HK-2 (cell line): Measurements from ENCODE around the gene CNTN5.

Experiments
- DNase-seq: peaks from one replicate; pipeline ENCODE4 v3.0.0-alpha.2; 2018; ENCODE audit not compliant: unreplicated experiment

Gene CNTN5

GRCh38 chr11:100316952-100317351 lies 1296.2 kb downstream of the CNTN5 start:
- DNase-seq = no peak

- no peak for DNase-seq
These were observed 1298.9 kb downstream of the CNTN5 start for GRCh38 chr11:100319691-100320090.

GRCh38 chr11:100328626-100329340 lies 1308.0 kb downstream of the CNTN5 start:
- DNase-seq = peak; percentile 5

GRCh38 chr11:100329352-100329751 lies 1308.6 kb downstream of the CNTN5 start:
- no peak for DNase-seq

- DNase-seq = no peak
These were observed 1316.1 kb downstream of the CNTN5 start for GRCh38 chr11:100336873-100337272.

GRCh38 chr11:100338144-100338840 lies 1317.5 kb downstream of the CNTN5 start:
- DNase-seq = no peak

- no peak for DNase-seq
These were observed 1319.9 kb downstream of the CNTN5 start for GRCh38 chr11:100340466-100341319.

- no peak for DNase-seq
These were observed 1332.3 kb downstream of the CNTN5 start for GRCh38 chr11:100353083-100353482.

- no peak for DNase-seq
These were observed 1334.0 kb downstream of the CNTN5 start for GRCh38 chr11:100354736-100355135.

- no peak for DNase-seq
These were observed 1335.3 kb downstream of the CNTN5 start for GRCh38 chr11:100356035-100356434.

- no peak for DNase-seq
These were observed 1338.5 kb downstream of the CNTN5 start for GRCh38 chr11:100359281-100359680.

GRCh38 chr11:100367892-100368291 lies 1347.1 kb downstream of the CNTN5 start:
- no peak for DNase-seq

GRCh38 chr11:100383357-100383865 lies 1362.7 kb downstream of the CNTN5 start:
- no peak for DNase-seq

- no peak for DNase-seq
These were observed 1375.5 kb downstream of the CNTN5 start for GRCh38 chr11:100396266-100396665.

- no peak for DNase-seq
These were observed 1376.7 kb downstream of the CNTN5 start for GRCh38 chr11:100397401-100397800.

- DNase-seq = no peak
These were observed 1383.1 kb downstream of the CNTN5 start for GRCh38 chr11:100403816-100404215.

GRCh38 chr11:100404907-100405306 lies 1384.2 kb downstream of the CNTN5 start:
- no peak for DNase-seq
